H1 (cell line): ENCODE results near the gene UGT1A7.

Experiments
- POLR2AphosphoS5 ChIP-seq: IDR thresholded peaks from 2 replicates; pipeline ENCODE4 v1.6.1; 2011; ENCODE audit warnings: low read depth, low read length
- TCF12 ChIP-seq: IDR thresholded peaks from 2 replicates; pipeline ENCODE4 v1.6.1; 2011; ENCODE audit warnings: low read depth, mild to moderate bottlenecking, low read length

DNA sequence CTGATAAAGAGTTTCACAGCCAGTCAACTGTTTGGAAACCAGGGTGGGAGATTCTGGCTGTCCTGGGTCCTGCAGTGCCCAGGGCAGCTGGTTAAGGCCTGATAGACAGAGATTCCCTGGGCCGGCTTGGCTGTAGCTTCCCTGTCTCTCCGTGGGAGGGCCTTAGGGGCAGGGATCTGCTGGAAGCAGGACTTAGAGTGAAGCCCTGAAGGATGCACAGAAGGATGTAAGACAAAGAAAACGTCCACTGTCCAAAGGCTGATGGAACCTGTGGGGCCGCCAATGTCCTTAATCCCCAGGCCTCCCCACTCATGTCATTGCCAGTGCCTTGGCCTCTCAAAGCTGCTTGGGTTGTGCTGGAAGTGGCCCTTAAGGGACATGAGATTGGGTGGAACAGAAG lies 129.4 kb downstream of the UGT1A7 start:
- no peak for TF ChIP-seq POLR2AphosphoS5
- TF ChIP-seq TCF12 = no peak
